Bronchial epithelial cell (primary cell): Measurements from ENCODE around the gene TYRP1. TPM values are rescaled to one million over a fixed set of nuclear protein-coding genes. Genes with fewer than 3 reads are reported as not detected.
"Not testable (repeated sequence)": the region's sequence is repeated elsewhere in the genome, so short reads cannot be mapped to it uniquely, and the experiment has no call there.

Experiments used
- DNase-seq: peaks from one replicate; pipeline ENCODE4 v3.0.0-alpha.2; 2010; ENCODE audit warnings: low read depth
- FAIRE-seq: peaks from 2 replicates; lab custom pipeline; 2011; peaks lifted over from hg19 to GRCh38; lab: Jason Lieb, UNC
- H3K27me3 ChIP-seq: 2 replicates; pipeline ENCODE4 v1.5.1; 2011; ENCODE audit warnings: low read length; ENCODE audit not compliant: control insufficient read depth, insufficient read depth
- H3K36me3 ChIP-seq: 2 replicates; pipeline ENCODE4 v1.5.1; 2011; ENCODE audit warnings: low read length; ENCODE audit not compliant: control insufficient read depth, insufficient read depth
- H3K4me3 ChIP-seq: 2 replicates; pipeline ENCODE4 v1.5.1; 2011; ENCODE audit warnings: mild to moderate bottlenecking, low read depth, low read length, control low read depth
- CTCF ChIP-seq: IDR thresholded peaks from 2 replicates; pipeline ENCODE4 v1.5.1; 2011; ENCODE audit warnings: mild to moderate bottlenecking, moderate library complexity, low read length, control low read depth, inconsistent platforms; ENCODE audit not compliant: insufficient read depth, severe bottlenecking
- total RNA-seq: library from RNA; depleted of rRNA; stranded (reverse); fragments of >200 nt; gene quantifications from 2 replicates; pipeline ENCODE4 v1.2.1, GENCODE V29; 2014

TYRP1 gene
- total RNA-seq, 1 donor from 2014 or later = not detected

GRCh38 chr9:12667892-12668291 lies 25.3 kb upstream of the TYRP1 start:
- no peak for TF ChIP-seq CTCF
- H3K36me3 ChIP-seq = no peaks in the 10 kb centered on the region
- H3K27me3 ChIP-seq = no peaks in the 10 kb centered on the region
- no peak overlapping the region for H3K4me3 ChIP-seq
- DNase-seq (peak; percentile 13), FAIRE-seq (no peak)

GRCh38 chr9:12670006-12670405 lies 23.2 kb upstream of the TYRP1 start:
- no peak for DNase-seq
- H3K36me3 ChIP-seq = no peaks in the 10 kb centered on the region

GRCh38 chr9:12674961-12675360 lies 18.2 kb upstream of the TYRP1 start:
- Histone ChIP-seq H3K4me3 (no peak overlapping the region), H3K36me3 (no peaks in the 10 kb centered on the region), H3K27me3 (no peaks in the 10 kb centered on the region)
- DNase-seq (no peak), FAIRE-seq (no peak)
- no peak for TF ChIP-seq CTCF

More at GRCh38 chr9:12670006-12670405, 23.2 kb upstream of the TYRP1 start:
- Histone ChIP-seq H3K4me3 (no peak overlapping the region), H3K27me3 (no peaks in the 10 kb centered on the region)
- FAIRE-seq = no peak
- TF ChIP-seq CTCF = no peak

- FAIRE-seq = not testable (repeated sequence)
Measured at GRCh38 chr9:12677462-12678126, 15.6 kb upstream of the TYRP1 start.

GRCh38 chr9:12680341-12680740 lies 12.8 kb upstream of the TYRP1 start:
- DNase-seq (peak; percentile 51), FAIRE-seq (no peak)
- H3K27me3 ChIP-seq = no peaks in the 10 kb centered on the region
- TF ChIP-seq CTCF = no peak
- H3K36me3 ChIP-seq = no peaks in the 10 kb centered on the region
- no peak overlapping the region for H3K4me3 ChIP-seq

More at GRCh38 chr9:12677462-12678126, 15.6 kb upstream of the TYRP1 start:
- H3K27me3 ChIP-seq, H3K4me3 ChIP-seq, H3K36me3 ChIP-seq, DNase-seq: not testable (repeated sequence)

- Histone ChIP-seq H3K36me3 (no peaks in the 10 kb centered on the region), H3K4me3 (no peak overlapping the region), H3K27me3 (no peaks in the 10 kb centered on the region)
- no peak for TF ChIP-seq CTCF
- DNase-seq (no peak), FAIRE-seq (no peak)
Measured at GRCh38 chr9:12680757-12681156, 12.4 kb upstream of the TYRP1 start.
